ENCODE results near the gene FILIP1. TPM values are rescaled to one million over a fixed set of nuclear protein-coding genes. Genes with fewer than 3 reads are reported as not detected.

FILIP1 gene
- total and polyA plus RNA-seq, 9 donors: 1.1 to 7.1 (median 2.7) TPM

DNA sequence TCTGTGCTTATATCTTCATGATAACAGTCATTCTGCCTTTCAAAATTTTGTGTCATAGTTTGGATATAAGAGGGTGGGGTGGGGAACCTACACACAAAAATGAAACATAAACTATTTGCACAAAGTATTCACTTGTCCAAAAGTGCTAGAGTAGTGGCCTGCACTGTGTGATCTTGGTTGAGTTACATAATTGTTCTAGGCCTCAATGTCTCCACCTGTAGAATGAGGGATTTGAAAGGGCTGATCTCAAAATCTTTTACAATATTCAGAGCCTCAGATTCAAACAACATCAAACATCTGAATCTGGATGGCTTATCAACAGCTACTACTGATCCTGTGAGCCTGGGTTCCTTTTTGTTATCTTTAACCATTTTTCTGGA, 144.7 kb downstream of the FILIP1 start:
- no peak for DNase-seq
- no peak overlapping the region for H3K27ac ChIP-seq
- H3K4me1 ChIP-seq (ENCODE audit: insufficient read depth): no peaks in the 10 kb centered on the region
- no peaks in the 10 kb centered on the region for H3K36me3 ChIP-seq
- intact Hi-C loops (cut with DNase I): no loop called here
- H3K9me3 ChIP-seq: no peaks in the 10 kb centered on the region
- peak overlapping the region; percentile 15 for H3K4me3 ChIP-seq
- H3K27me3 ChIP-seq: no peaks in the 10 kb centered on the region
- no peak for TF ChIP-seq EP300 (IDR thresholded peaks at IDR 0.05)
- no peak for TF ChIP-seq CTCF (IDR thresholded peaks at IDR 0.05)
- no peak for TF ChIP-seq POLR2A (IDR thresholded peaks at IDR 0.05)

DNA sequence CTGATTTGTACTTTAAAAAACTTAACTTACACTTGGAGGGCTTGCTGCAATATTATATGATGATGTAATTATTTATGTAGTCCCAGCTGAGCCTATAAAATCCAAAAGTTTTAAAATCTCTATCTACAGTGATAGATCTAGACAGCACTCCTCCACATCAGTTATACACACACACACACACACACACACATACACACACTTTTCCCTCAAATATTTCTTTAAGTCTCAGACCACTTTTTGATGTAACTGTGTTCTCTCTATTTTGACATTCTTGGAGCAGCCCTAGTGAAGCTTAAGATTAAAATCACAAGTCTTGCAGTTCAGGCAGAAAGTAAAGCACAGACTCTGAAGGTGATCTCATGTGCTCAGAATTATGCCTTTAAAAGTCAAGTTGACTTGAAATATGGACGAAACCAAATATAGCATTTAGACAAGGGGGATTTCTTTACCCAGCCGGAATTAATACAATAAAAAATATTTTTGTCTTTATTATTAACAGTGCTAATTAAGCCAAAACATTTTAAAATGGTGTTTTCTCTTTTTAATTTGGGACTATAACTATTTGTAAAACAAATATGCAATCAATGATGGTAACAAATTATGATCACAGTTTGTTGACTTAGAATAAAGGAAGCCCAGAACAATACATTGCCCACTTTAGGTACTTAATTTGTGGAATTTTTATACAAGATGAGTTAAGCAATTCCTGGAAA, 145.5 kb downstream of the FILIP1 start:
- H3K27me3 ChIP-seq: no peaks in the 10 kb centered on the region
- no peaks in the 10 kb centered on the region for H3K36me3 ChIP-seq
- H3K27ac ChIP-seq: no peak overlapping the region
- no peaks in the 10 kb centered on the region for H3K9me3 ChIP-seq
- 69 to 85% (median 77%) methylated on average over 2 of the region's 2 CpGs for WGBS, 3 donors
- TF ChIP-seq CTCF (IDR thresholded peaks at IDR 0.05) (no peak), EP300 (IDR thresholded peaks at IDR 0.05) (no peak), POLR2A (IDR thresholded peaks at IDR 0.05) (no peak)
- intact Hi-C loops (cut with DNase I): no loop called here
- no peak for DNase-seq
- H3K4me1 ChIP-seq (ENCODE audit: insufficient read depth): no peaks in the 10 kb centered on the region
- H3K4me3 ChIP-seq: no peak overlapping the region

- Histone ChIP-seq H3K4me1 (ENCODE audit: insufficient read depth) (no peaks in the 10 kb centered on the region), H3K36me3 (no peaks in the 10 kb centered on the region), H3K27me3 (no peaks in the 10 kb centered on the region), H3K27ac (no peak overlapping the region), H3K9me3 (no peaks in the 10 kb centered on the region), H3K4me3 (no peak overlapping the region)
- WGBS, 3 donors: 91 to 94% (median 93%) methylated on average over 9 of the region's 9 CpGs
- TF ChIP-seq POLR2A (IDR thresholded peaks at IDR 0.05): no peak
- no peak for TF ChIP-seq EP300 (IDR thresholded peaks at IDR 0.05)
- no peak for TF ChIP-seq CTCF (IDR thresholded peaks at IDR 0.05)
- DNase-seq: no peak
- intact Hi-C loops (cut with DNase I): no loop called here
These were observed 148.2 kb downstream of the FILIP1 start for GRCh38 chr6:75345413-75345812.

- intact Hi-C loops (cut with DNase I): no loop called here
- Histone ChIP-seq H3K4me1 (ENCODE audit: insufficient read depth) (no peaks in the 10 kb centered on the region), H3K9me3 (no peaks in the 10 kb centered on the region), H3K27ac (no peak overlapping the region), H3K36me3 (no peaks in the 10 kb centered on the region), H3K27me3 (no peaks in the 10 kb centered on the region), H3K4me3 (no peak overlapping the region)
- no peak for TF ChIP-seq EP300 (IDR thresholded peaks at IDR 0.05)
- no peak for TF ChIP-seq POLR2A (IDR thresholded peaks at IDR 0.05)
- no peak for TF ChIP-seq CTCF (IDR thresholded peaks at IDR 0.05)
- no peak for DNase-seq
These were observed 149.1 kb downstream of the FILIP1 start for GRCh38 chr6:75344455-75344854.

Measured in ovary (tissue), 9 donors.